Measurements from ENCODE around the gene DGKI.

DGKI gene

DNA sequence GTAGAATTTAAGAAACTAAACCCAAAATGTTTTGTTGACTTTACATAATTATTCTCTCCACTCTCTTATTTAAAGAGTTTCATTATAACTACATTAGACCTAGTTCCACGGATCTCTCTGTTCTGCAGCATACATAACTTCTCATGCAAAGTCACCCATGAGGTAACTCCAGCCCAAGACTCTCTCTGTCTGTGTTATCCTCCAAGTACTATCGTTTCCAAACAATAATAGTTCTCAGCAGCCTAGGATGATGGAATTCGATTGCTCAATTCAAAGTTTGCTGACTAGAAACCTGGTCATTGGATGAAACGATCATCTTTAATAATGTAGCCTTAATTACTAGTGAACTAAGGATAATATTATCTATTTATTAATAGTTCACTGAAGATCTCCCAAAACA is 300.1 kb downstream of the DGKI start:
- no peak overlapping the region for H3K4me3 ChIP-seq (ENCODE audit: control insufficient read depth, low read depth, low read length)

GRCh38 chr7:137546009-137546408 is 300.8 kb downstream of the DGKI start:
- no peak for TF ChIP-seq CTCF (conservative IDR thresholded peaks at IDR 0.05; ENCODE audit: control insufficient read depth, insufficient read depth, low read depth, low read length)

More for the DNA sequence above, 300.1 kb downstream of the DGKI start:
- DNase-seq (ENCODE audit: low read depth), result peak; percentile 56
- TF ChIP-seq CTCF (conservative IDR thresholded peaks at IDR 0.05; ENCODE audit: control insufficient read depth, insufficient read depth, low read depth, low read length), result no peak

GRCh38 chr7:137545059-137545716 is 301.6 kb downstream of the DGKI start:
- no peak overlapping the region for H3K4me3 ChIP-seq (ENCODE audit: control insufficient read depth, low read depth, low read length)
- no peak for DNase-seq (ENCODE audit: low read depth)
- no peak for TF ChIP-seq CTCF (conservative IDR thresholded peaks at IDR 0.05; ENCODE audit: control insufficient read depth, insufficient read depth, low read depth, low read length)

More at GRCh38 chr7:137546009-137546408, 300.8 kb downstream of the DGKI start:
- DNase-seq (ENCODE audit: low read depth), result no peak
- no peak overlapping the region for H3K4me3 ChIP-seq (ENCODE audit: control insufficient read depth, low read depth, low read length)

DNA sequence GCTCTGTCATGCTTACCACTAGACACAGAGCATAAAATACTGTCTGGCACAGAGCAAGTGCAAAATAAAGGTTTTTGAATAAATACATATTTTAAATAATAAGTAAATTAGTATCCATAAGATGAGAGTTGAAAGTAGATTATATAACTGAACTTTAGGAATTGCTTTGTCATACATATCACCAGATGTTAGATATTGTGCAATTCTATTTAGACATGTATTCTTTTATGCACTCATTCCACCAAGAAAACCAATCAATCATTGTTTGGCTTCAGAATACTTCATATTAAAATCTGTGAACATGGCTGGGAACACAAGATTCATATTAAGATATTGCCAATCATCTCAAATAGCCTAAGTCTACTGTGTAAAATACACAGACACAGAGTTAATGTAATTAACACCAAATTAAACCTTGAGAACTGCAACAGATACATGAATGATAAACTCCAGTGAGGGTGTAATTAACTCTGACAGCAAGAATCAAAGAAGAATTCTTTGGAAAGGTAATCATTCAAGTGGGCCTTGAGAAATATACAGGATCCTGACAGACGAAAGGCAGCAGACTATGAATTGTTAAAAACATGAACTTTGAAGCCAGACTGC is 302.2 kb downstream of the DGKI start:
- no peak overlapping the region for H3K4me3 ChIP-seq (ENCODE audit: control insufficient read depth, low read depth, low read length)
- TF ChIP-seq CTCF (conservative IDR thresholded peaks at IDR 0.05; ENCODE audit: control insufficient read depth, insufficient read depth, low read depth, low read length), result no peak
- DNase-seq (ENCODE audit: low read depth), result peak; percentile 28

- no peak overlapping the region for H3K4me3 ChIP-seq (ENCODE audit: control insufficient read depth, low read depth, low read length)
- DNase-seq (ENCODE audit: low read depth), result peak; percentile 88
- TF ChIP-seq CTCF (conservative IDR thresholded peaks at IDR 0.05; ENCODE audit: control insufficient read depth, insufficient read depth, low read depth, low read length), result no peak
Observed at GRCh38 chr7:137539111-137539715, 307.6 kb downstream of the DGKI start.

DNA sequence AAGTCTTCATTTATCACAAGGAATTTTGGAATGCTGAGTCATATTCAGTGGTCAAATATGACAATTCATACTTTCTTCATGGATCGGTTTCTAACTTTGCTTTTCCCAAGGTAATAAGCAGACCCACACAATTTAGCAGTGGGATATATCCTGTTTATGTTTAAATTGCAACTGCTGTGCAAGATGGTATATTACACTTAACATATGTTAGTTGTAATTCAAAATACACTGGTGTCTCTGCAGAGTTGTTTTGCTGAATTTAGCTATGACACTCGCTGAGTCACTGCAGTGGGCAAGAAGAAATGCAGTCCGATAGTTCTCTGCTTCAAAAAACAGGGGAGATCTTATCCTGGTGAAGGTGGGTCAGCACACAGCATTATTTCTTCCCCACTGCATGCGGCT is 308.4 kb downstream of the DGKI start:
- no peak overlapping the region for H3K4me3 ChIP-seq (ENCODE audit: control insufficient read depth, low read depth, low read length)
- no peak for TF ChIP-seq CTCF (conservative IDR thresholded peaks at IDR 0.05; ENCODE audit: control insufficient read depth, insufficient read depth, low read depth, low read length)
- DNase-seq (ENCODE audit: low read depth), result peak; percentile 82
